ENCODE measurements around the gene FAM89B.
A peak's percentile ranks its signal among the peaks of the same experiment; 100 is the strongest.

Gene FAM89B

DNA sequence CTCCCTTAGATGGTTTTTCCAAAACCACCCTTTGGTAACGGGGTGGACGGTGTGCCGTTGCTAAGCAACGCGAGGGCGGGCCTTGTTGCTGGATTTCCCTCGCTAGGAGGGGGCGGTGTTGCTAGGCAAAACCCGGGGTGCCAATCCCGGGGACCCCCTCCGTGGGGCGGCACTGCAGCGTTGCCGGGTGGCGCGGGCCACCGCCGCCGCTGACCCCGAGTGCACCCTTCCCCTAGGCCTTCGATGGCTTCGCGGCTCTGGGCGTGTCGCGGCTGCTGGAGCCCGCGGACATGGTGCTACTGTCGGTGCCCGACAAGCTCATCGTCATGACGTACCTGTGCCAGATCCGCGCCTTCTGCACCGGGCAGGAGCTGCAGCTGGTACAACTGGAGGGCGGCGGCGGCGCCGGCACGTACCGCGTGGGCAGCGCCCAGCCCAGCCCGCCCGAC, 12.4 kb downstream of the FAM89B start:
- no peak overlapping the region for H3K4me3 ChIP-seq (ENCODE audit: low read depth, low read length)
- TF ChIP-seq CTCF (IDR thresholded peaks at IDR 0.05; ENCODE audit: borderline replicate concordance, insufficient read depth, low read depth, low read length) = no peak

GRCh38 chr11:65585396-65586246, 13.3 kb downstream of the FAM89B start:
- H3K4me3 ChIP-seq (ENCODE audit: low read depth, low read length) = no peak overlapping the region
- TF ChIP-seq CTCF (IDR thresholded peaks at IDR 0.05; ENCODE audit: borderline replicate concordance, insufficient read depth, low read depth, low read length) = no peak

DNA sequence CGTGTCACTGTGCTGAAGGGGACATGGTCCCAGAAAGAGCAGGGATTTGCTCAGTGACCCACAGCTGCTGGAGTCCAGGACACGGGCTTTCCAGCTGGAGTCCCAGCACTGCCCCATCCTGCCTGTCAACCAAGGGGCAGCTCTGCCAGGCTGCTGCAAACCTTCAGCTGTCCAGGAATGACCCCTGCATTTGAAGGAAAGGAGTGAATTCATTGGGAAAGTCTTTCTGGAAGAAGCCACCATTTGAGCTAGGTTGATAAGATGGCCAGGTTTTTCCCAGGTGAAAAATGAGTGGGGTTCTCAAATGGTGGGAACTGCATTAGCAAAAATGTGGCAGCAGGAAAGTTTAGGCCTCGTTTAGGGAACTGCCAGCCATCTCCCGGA, 13.9 kb downstream of the FAM89B start:
- no peak for TF ChIP-seq CTCF (IDR thresholded peaks at IDR 0.05; ENCODE audit: borderline replicate concordance, insufficient read depth, low read depth, low read length)
- no peak overlapping the region for H3K4me3 ChIP-seq (ENCODE audit: low read depth, low read length)

- no peak for TF ChIP-seq CTCF (IDR thresholded peaks at IDR 0.05; ENCODE audit: borderline replicate concordance, insufficient read depth, low read depth, low read length)
- H3K4me3 ChIP-seq (ENCODE audit: low read depth, low read length) = no peak overlapping the region
These were observed 14.3 kb downstream of the FAM89B start for GRCh38 chr11:65586676-65587075.

GRCh38 chr11:65588199-65589054, 16.1 kb downstream of the FAM89B start:
- peak; percentile 86 for TF ChIP-seq CTCF (IDR thresholded peaks at IDR 0.05; ENCODE audit: borderline replicate concordance, insufficient read depth, low read depth, low read length)
- peak overlapping the region; percentile 38 for H3K4me3 ChIP-seq (ENCODE audit: low read depth, low read length)

- TF ChIP-seq CTCF (IDR thresholded peaks at IDR 0.05; ENCODE audit: borderline replicate concordance, insufficient read depth, low read depth, low read length) = no peak
These were observed 17.3 kb downstream of the FAM89B start for GRCh38 chr11:65589444-65590239.

More at GRCh38 chr11:65589444-65590239, 17.3 kb downstream of the FAM89B start:
- H3K4me3 ChIP-seq (ENCODE audit: low read depth, low read length) = no peak overlapping the region
